ENCODE data around the gene SEC31B. TPM values are rescaled to one million over a fixed set of nuclear protein-coding genes. Genes with fewer than 3 reads are reported as not detected.

The SEC31B gene
- total and polyA plus RNA-seq, 9 of the 15 experiments (the other 6 are each of a cell fraction or from before 2014, with no cell fraction given) = 0.91 to 7.0 (median 2.4) TPM

DNA sequence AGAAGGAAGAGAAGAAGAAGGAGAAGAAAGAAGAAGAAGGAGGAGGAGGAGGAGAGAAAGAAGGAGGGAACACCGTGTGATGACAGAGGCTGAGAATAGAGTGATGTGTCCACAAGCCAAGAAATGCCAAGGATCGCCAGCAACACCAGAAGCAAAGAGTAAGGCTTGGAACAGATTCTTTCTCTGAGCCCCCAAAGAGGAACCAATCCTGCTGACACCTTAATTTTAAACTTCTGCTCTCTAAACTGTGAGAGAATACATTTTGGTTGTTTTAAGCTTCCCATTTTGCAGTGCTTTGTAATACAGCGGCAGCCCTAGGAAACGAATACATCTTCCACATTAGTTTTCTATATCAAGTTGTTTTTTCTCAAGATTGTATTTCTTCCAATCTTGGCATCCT lies 70.7 kb downstream of the SEC31B start:
- TF ChIP-seq JUN (IDR thresholded peaks at IDR 0.05; ENCODE audit: borderline replicate concordance, low read depth, low read length) (no peak), JUN (CRISPR knock-in tag; IDR thresholded peaks at IDR 0.05; ENCODE audit: borderline replicate concordance) (no peak), MYC (IDR thresholded peaks at IDR 0.05; ENCODE audit: low read depth, low read length) (no peak), MYC (CRISPR knock-in tag; IDR thresholded peaks at IDR 0.05; ENCODE audit: borderline replicate concordance, low read depth) (no peak), WHSC1 (IDR thresholded peaks at IDR 0.05; ENCODE audit: low read length) (no peak), MTA1 (IDR thresholded peaks at IDR 0.05; ENCODE audit: borderline replicate concordance) (no peak)
- TF ChIP-seq, protein P1, sequence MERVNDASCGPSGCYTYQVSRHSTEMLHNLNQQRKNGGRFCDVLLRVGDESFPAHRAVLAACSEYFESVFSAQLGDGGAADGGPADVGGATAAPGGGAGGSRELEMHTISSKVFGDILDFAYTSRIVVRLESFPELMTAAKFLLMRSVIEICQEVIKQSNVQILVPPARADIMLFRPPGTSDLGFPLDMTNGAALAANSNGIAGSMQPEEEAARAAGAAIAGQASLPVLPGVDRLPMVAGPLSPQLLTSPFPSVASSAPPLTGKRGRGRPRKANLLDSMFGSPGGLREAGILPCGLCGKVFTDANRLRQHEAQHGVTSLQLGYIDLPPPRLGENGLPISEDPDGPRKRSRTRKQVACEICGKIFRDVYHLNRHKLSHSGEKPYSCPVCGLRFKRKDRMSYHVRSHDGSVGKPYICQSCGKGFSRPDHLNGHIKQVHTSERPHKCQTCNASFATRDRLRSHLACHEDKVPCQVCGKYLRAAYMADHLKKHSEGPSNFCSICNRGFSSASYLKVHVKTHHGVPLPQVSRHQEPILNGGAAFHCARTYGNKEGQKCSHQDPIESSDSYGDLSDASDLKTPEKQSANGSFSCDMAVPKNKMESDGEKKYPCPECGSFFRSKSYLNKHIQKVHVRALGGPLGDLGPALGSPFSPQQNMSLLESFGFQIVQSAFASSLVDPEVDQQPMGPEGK (CRISPR knock-in tag; IDR thresholded peaks at IDR 0.05; ENCODE audit: borderline replicate concordance) = no peak
- DNase-seq (ENCODE audit: extremely low read depth in 1 of 4, low spot score in 3 of 4) = no peak
- ChIA-PET CTCF (ENCODE audit: low intra/inter-chr PET ratio) (no interaction called here), POLR2A (interaction anchor here (0.7 kb wide), 1 partner anchor 139 kb away, joined by 4 read pairs; no protein-coding TSS in a partner anchor)
- H3K27ac ChIP-seq (ENCODE audit: extremely low read depth, low read depth, low read length) = no peak overlapping the region
- no peak overlapping the region for H2AFZ ChIP-seq (ENCODE audit: low read depth, low read length)
- H3K4me3 ChIP-seq = no peak overlapping the region
- FAIRE-seq = no peak
- no peaks in the 10 kb centered on the region for H3K9me1 ChIP-seq (ENCODE audit: control insufficient read depth, insufficient read depth, low read length)
- in situ Hi-C loops (cut with MboI) (no loop called here), intact Hi-C loops (cut with micrococcal nuclease) (no loop called here)
- no peaks in the 10 kb centered on the region for H3K9me3 ChIP-seq (replicated peaks; ENCODE audit: control insufficient read depth, insufficient read depth, low read depth, low read length)
- H3K36me3 ChIP-seq (ENCODE audit: control insufficient read depth, insufficient read depth, low read length) = no peaks in the 10 kb centered on the region
- no peak overlapping the region for H3K9ac ChIP-seq (ENCODE audit: insufficient read depth in 1 of 2, low read depth in 2 of 2, low read length in 2 of 2)
- H3K4me1 ChIP-seq (replicated peaks in 1 of 2; ENCODE audit: control insufficient read depth in 2 of 2, insufficient read depth in 2 of 2, low read length in 2 of 2) = no peaks in the 10 kb centered on the region
- no peak for ATAC-seq
- WGBS (ENCODE audit: insufficient coverage, low coverage, missing lambda C conversion rate) = 22% methylated on average over 4 of the region's 4 CpGs
- H3K4me2 ChIP-seq (ENCODE audit: insufficient read depth, low read length) = no peak overlapping the region
- no TSS peak for BruUV-seq (replicated peaks)
- no peaks in the 10 kb centered on the region for H3K79me2 ChIP-seq (ENCODE audit: control insufficient read depth, insufficient read depth, low read length)
- H4K20me1 ChIP-seq (replicated peaks; ENCODE audit: control insufficient read depth, insufficient read depth, low read length) = no peaks in the 10 kb centered on the region
- no peaks in the 10 kb centered on the region for H3K27me3 ChIP-seq (ENCODE audit: control insufficient read depth in 2 of 2, insufficient read depth in 2 of 2, low read length in 2 of 2)
